Stimulated activated CD4-positive, alpha-beta T cell treated with anti-CD3 and anti-CD28 coated beads, Interleukin-1b, Interleukin-23, amount 100 ng/mL, for 48 hours (primary cell): ENCODE measurements around the gene ASMT.
"Not testable (repeated sequence)": the region's sequence is repeated elsewhere in the genome, so short reads cannot be mapped to it uniquely, and the experiment has no call there.

Experiments
- DNase-seq: peaks from one replicate; pipeline ENCODE4 v3.0.0-alpha.2; 2020

ASMT gene, protein sequence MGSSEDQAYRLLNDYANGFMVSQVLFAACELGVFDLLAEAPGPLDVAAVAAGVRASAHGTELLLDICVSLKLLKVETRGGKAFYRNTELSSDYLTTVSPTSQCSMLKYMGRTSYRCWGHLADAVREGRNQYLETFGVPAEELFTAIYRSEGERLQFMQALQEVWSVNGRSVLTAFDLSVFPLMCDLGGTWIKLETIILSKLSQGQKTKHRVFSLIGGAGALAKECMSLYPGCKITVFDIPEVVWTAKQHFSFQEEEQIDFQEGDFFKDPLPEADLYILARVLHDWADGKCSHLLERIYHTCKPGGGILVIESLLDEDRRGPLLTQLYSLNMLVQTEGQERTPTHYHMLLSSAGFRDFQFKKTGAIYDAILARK

GRCh38 chrX:1614927-1615326 is at the start of gene ASMT:
Gene ASMT (plus strand): TSS chrX:1615059. CDS start chrX:1615200, 141 bp downstream.
- no peak for DNase-seq

DNA sequence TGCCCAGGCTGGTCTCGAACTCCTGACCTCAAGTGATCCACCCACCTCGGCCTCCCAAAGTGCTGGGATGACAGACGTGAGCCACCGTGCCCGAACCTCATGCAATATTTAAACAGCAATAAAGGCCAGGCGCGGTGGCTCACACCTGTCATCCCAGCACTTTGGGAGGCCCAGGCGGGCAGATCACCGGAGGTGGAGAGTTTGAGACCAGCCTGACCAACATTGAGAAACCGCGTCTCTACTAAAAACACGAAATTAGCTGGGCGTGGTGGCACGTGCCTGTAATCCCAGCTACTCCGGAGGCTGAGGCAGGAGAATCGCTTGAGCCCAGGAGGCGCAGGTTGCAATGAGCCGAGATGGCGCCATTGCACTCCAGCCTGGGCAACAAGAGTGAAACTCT is 40.7 kb upstream of the ASMT start:
- not testable (repeated sequence) for DNase-seq

GRCh38 chrX:1576201-1576992 is 38.5 kb upstream of the ASMT start:
- no peak for DNase-seq

- DNase-seq = no peak
These were observed 37.0 kb upstream of the ASMT start for GRCh38 chrX:1577845-1578244.

GRCh38 chrX:1578511-1579173 is 36.2 kb upstream of the ASMT start:
- DNase-seq = no peak

- DNase-seq = peak; percentile 82
These were observed 33.7 kb upstream of the ASMT start for GRCh38 chrX:1581132-1581531.

- DNase-seq = peak; percentile 69
These were observed 32.0 kb upstream of the ASMT start for GRCh38 chrX:1582686-1583437.

- no peak for DNase-seq
These were observed 30.4 kb upstream of the ASMT start for GRCh38 chrX:1584237-1585011.

- no peak for DNase-seq
These were observed 27.7 kb upstream of the ASMT start for GRCh38 chrX:1587161-1587560.

DNA sequence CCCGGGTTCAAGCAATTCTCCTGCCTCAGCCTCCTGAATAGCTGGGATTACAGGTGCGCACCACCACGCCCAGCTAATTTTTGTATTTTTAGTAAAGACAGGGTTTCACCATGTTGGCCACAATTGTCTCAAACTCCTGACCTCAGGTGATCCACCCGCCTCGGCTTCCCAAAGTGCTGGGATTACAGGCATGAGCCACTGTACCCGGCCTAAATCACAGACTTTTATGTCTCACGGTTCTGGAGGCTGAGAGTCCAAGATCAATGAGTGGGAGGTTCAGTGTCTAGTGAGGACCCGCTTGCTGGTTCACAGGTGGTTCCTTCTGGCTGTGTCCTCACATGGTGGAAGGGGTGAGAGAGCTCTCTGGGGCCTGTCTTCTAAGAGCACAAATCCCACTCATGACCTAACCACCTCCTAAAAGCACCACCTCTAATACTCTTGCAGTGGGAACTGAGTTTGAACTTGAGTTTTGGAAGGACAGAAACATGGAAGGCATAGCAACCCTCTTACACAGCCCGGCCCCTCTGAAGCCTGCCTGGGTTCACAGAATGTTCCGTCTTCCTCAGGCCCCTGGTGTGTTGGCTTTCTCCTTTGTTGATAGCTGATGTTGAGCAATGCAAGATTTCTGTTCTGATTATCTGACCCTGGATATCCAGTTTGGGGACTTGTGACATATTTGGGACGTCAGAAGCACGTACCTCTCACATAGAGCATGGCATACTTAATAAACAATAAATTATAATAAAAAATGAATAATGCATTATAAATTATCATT is 25.3 kb upstream of the ASMT start:
- DNase-seq = no peak

- peak; percentile 99 for DNase-seq
These were observed 23.6 kb upstream of the ASMT start, which contains the start of gene AKAP17A for GRCh38 chrX:1591102-1591862. Gene AKAP17A (plus strand): TSS chrX:1591604. CDS start chrX:1593463, 1,859 bp downstream.

GRCh38 chrX:1591863-1592469 is 22.9 kb upstream of the ASMT start:
- no peak for DNase-seq

DNA sequence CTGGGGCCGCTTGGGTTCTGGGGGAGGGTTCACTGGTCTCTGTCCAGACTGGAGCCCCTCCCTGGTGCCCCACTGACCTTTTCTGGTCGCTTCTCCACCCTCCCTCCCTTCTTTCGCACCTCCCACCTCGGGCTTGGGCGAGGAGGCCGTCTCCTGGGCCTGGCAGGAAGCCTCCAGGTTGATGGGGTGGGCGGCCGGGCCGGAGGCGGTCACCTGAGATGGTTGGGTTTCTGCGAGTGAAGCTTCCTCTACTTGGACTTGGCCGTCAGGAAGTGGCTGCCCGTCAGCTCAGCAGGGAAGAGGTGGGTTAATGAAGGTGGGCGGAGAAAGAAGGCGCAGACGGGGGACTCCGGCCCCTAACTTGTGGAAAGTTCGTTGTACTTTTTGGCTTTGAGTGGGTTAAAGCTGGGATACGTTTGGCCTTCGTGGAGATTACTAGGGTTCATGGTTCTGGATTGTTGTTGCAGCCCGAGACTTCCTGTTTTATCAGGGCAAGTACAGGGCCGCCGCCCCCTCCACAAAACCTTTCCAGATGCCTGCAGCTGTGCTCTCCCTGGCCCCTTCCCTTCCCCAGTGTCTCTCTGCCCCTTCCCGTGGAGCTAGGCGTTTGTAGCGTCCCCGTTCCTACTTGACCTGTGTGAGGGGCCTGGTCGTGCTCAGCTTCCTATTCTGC is 22.3 kb upstream of the ASMT start:
- no peak for DNase-seq

- DNase-seq = no peak
These were observed 21.3 kb upstream of the ASMT start for GRCh38 chrX:1593286-1594271.

DNA sequence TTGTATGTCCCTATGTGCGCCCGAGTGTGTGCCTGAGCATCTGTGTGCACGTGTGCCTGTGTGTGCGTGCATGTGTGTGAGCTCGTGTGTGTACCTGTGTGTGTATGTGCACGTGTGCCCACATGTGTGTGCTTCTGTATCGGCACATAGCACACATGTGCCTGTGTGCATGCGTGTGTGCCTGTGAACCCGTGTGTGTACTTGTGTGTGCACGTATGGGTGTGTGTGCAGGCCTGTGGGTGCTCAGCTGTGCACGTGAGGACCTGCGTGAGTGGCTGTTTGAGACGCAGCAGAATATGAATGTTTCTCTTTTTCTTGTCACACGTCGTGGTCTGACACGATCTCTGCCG is 19.2 kb upstream of the ASMT start:
- no peak for DNase-seq

DNA sequence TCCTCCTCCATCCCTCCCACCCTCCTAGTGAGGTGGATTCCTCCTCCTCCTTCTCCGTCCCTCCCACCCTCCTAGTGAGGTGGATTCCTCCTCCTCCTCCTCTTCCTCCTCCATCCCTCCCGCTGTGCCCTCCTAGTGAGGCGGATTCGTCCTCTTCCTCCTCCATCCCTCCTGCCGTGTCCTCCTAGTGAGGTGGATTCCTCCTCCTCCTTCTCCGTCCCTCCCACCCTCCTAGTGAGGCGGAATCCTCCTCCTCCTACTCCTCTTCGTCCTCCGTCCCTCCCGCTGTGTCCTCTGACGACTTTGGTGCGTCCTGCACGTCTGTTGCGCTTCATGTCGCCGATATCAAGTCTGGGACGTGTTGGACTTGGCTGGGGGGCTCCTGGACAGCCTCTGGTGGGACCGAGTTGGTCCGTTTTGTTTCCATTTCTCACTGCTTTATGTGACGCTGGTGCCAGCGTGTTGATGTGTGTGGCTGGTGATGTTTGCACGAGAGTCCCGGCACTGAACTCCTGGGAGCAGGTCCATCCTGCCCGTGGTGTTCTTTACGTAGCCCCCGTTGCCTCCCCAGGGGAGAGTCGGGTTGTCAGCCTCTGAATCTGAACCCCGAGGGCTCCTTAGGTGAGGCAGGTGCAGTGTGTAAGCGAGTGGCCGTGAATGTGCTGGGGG is 18.0 kb upstream of the ASMT start:
- DNase-seq = no peak

GRCh38 chrX:1597345-1598020 is 17.4 kb upstream of the ASMT start:
- no peak for DNase-seq
